ENCODE data around the gene UGCG. TPM values are rescaled to one million over a fixed set of nuclear protein-coding genes. Genes with fewer than 3 reads are reported as not detected.

Gene UGCG
- total RNA-seq, 1 experiment from 2014 or later = 23.3 TPM

- no peaks in the 10 kb centered on the region; a peak in 1 of 5 replicates for H3K9me3 Mint-ChIP-seq
- H3K4me1 Mint-ChIP-seq = peaks cover 0 to 5% of the 10 kb centered on the region in 2 experiments; a peak in 1 of 4 replicates
- H3K23ac ChIP-seq (ENCODE audit: insufficient read length, low read depth, low read length) = no peak overlapping the region
- no peak overlapping the region for H3K4me3 Mint-ChIP-seq
- no peaks in the 10 kb centered on the region for H3K79me2 ChIP-seq (ENCODE audit: insufficient read depth, low read length)
- H3K27me3 Mint-ChIP-seq (ENCODE audit: low read depth) = no peaks in the 10 kb centered on the region; the same call in 1 of the 2 replicates
- no peak overlapping the region for H2AK5ac ChIP-seq (ENCODE audit: insufficient read length, low read length)
- no peak overlapping the region for H3K27ac Mint-ChIP-seq
- no peaks in the 10 kb centered on the region; the same call in 1 of the 2 replicates for H3K27me3 ChIP-seq (ENCODE audit: insufficient read depth, low read length)
- H4K5ac ChIP-seq (ENCODE audit: insufficient read length, low read depth, low read length) = no peak overlapping the region
- no peak overlapping the region for H2BK20ac ChIP-seq (ENCODE audit: low read depth, low read length, poor library complexity, severe bottlenecking)
- no peak overlapping the region for H2BK5ac ChIP-seq (ENCODE audit: insufficient read length, low read length)
- no peak overlapping the region for H3K9ac ChIP-seq (ENCODE audit: extremely low read depth, insufficient read length, low read length)
- H3K4ac ChIP-seq (ENCODE audit: low read depth, low read length) = no peak overlapping the region
- H3K4me1 ChIP-seq (ENCODE audit: insufficient read depth, low read length) = no peaks in the 10 kb centered on the region
- DNase-seq = no peak
- no peak overlapping the region for H3K4me2 ChIP-seq (ENCODE audit: insufficient read depth, insufficient read length, low read length)
- H3K23me2 ChIP-seq (ENCODE audit: insufficient read length, low read depth, low read length, poor library complexity, severe bottlenecking) = no peaks in the 10 kb centered on the region
- no peak overlapping the region for H3K27ac ChIP-seq (ENCODE audit: insufficient read length, low read depth, low read length)
- H3K79me1 ChIP-seq (ENCODE audit: insufficient read depth, low read depth, low read length, poor library complexity, severe bottlenecking) = no peaks in the 10 kb centered on the region
- no peak overlapping the region for H2BK15ac ChIP-seq (ENCODE audit: low read depth, low read length)
- no peak overlapping the region for H2BK120ac ChIP-seq (ENCODE audit: low read depth, low read length, poor library complexity, severe bottlenecking)
- no peak overlapping the region for H3K56ac ChIP-seq (ENCODE audit: insufficient read length, low read depth, low read length)
- no peak for TF ChIP-seq CTCF (conservative IDR thresholded peaks at IDR 0.05)
- H4K8ac ChIP-seq (replicated peaks; ENCODE audit: insufficient read length, low read depth, low read length) = no peak overlapping the region
- no peak overlapping the region for H3K18ac ChIP-seq (ENCODE audit: insufficient read length, low read depth, low read length)
- WGBS (ENCODE audit: extremely low coverage, insufficient read length, low lambda C conversion rate) = no CpG with 5 or more reads among the region's 2 CpGs
- H3K9me3 ChIP-seq (ENCODE audit: control insufficient read depth, low read depth, low read length) = no peaks in the 10 kb centered on the region
- H4K91ac ChIP-seq (ENCODE audit: insufficient read length, low read depth, low read length) = no peak overlapping the region
- H3K14ac ChIP-seq (ENCODE audit: insufficient read depth, low read length) = no peak overlapping the region
- H3T11ph ChIP-seq (ENCODE audit: low read length) = no peak overlapping the region
- H2AFZ ChIP-seq (ENCODE audit: low read length) = no peak overlapping the region
- no peaks in the 10 kb centered on the region for H3K36me3 Mint-ChIP-seq (ENCODE audit: insufficient read depth in 1 of 3, low read depth in 3 of 3)
- no peak overlapping the region for H2BK12ac ChIP-seq (ENCODE audit: insufficient read length, low read depth, low read length)
- no peaks in the 10 kb centered on the region for H4K20me1 ChIP-seq (ENCODE audit: control insufficient read depth, insufficient read depth, insufficient read length)
Measured at GRCh38 chr9:111970827-111971226, 74.2 kb downstream of the UGCG start.

Data from H9 (cell line).